ENCODE measurements around the gene PAK4.

DNA sequence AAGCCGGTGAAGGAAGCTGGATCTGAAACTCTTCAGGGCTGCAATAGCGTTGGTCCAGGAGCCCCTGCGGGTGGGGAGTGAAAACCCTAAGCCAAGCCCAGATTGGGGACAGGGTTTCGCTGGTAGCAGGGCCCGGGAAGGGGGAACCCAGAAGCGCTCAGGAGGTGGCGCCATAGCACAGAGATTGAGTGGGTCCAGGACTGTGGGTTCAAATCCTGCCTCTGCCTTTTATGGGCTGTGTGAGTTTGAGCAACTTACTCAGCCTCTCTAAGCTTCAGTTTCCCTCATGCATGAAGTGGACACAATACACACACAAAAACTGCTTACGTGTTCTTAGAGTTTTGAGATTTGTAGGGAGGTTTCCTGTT is 86.8 kb downstream of the PAK4 start:
- TF ChIP-seq POLR2A (IDR thresholded peaks at IDR 0.05) = no peak
- TF ChIP-seq, protein P1, sequence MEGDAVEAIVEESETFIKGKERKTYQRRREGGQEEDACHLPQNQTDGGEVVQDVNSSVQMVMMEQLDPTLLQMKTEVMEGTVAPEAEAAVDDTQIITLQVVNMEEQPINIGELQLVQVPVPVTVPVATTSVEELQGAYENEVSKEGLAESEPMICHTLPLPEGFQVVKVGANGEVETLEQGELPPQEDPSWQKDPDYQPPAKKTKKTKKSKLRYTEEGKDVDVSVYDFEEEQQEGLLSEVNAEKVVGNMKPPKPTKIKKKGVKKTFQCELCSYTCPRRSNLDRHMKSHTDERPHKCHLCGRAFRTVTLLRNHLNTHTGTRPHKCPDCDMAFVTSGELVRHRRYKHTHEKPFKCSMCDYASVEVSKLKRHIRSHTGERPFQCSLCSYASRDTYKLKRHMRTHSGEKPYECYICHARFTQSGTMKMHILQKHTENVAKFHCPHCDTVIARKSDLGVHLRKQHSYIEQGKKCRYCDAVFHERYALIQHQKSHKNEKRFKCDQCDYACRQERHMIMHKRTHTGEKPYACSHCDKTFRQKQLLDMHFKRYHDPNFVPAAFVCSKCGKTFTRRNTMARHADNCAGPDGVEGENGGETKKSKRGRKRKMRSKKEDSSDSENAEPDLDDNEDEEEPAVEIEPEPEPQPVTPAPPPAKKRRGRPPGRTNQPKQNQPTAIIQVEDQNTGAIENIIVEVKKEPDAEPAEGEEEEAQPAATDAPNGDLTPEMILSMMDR (IDR thresholded peaks at IDR 0.05) = no peak
- no peak for TF ChIP-seq EP300 (IDR thresholded peaks at IDR 0.05)

Measured in suprapubic skin (tissue), 3 donors.